Dermis blood vessel endothelial cell (primary cell): ENCODE results near the gene FMO3. TPM values are rescaled to one million over a fixed set of nuclear protein-coding genes. Genes with fewer than 3 reads are reported as not detected.
A peak's percentile ranks its signal among the peaks of the same experiment; 100 is the strongest.

Experiments used
- DNase-seq: peaks from one replicate; pipeline ENCODE4 v3.0.0; 2010
- total RNA-seq: library from RNA; depleted of rRNA; stranded (reverse); fragments of >200 nt; gene quantifications from 2 replicates; pipeline ENCODE4 v1.2.3, GENCODE V29; 2014

FMO3 gene
- total RNA-seq = 0.37 TPM in 1 of 2 replicates, not detected in the other

DNA sequence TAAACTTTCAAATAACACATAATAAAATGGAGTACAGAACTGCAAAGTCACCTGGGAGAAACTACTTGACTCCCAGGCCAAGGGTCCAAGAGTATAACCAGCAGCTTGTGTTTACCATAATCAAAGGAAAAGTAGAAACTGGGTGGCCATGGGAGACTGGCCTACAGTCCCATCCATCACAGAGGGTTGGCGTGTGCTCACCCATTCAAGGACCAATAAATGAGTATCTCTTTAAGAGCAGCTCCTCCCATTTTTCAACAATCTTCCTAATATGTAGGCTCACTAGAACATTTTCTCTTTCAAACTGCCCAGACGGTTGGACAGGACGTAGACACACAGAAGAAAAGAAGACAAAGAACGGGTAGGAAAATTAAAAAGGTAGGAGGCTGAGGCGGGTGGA, at the start of gene FMO3:
TSS of gene FMO3 (plus strand) at position 302 of the 400 bp plus-strand sequence. CDS start 1,754 bp downstream, outside the sequence.
- no peak for DNase-seq

- DNase-seq = no peak
Measured at GRCh38 chr1:171048014-171048413, 42.7 kb upstream of the FMO3 start.

DNA sequence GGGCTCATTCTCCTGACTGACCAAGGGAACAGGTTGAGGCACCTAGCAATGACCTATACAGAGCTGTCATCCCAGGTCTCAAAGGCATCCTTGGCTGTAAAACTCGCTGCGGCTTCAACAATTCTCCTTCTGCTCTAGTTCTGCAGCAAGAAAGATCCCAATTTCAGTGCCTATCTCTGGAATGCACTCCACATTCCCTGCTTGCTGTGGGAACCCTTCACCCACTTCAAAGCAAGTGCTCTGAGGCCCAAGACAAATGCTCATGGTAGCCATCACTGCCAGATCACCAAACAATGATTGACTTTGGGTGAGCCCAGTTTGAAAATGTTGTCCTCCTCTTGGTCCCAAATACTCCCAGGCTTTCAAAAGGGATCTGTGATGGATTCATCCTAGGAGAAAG, 37.7 kb upstream of the FMO3 start:
- no peak for DNase-seq

DNA sequence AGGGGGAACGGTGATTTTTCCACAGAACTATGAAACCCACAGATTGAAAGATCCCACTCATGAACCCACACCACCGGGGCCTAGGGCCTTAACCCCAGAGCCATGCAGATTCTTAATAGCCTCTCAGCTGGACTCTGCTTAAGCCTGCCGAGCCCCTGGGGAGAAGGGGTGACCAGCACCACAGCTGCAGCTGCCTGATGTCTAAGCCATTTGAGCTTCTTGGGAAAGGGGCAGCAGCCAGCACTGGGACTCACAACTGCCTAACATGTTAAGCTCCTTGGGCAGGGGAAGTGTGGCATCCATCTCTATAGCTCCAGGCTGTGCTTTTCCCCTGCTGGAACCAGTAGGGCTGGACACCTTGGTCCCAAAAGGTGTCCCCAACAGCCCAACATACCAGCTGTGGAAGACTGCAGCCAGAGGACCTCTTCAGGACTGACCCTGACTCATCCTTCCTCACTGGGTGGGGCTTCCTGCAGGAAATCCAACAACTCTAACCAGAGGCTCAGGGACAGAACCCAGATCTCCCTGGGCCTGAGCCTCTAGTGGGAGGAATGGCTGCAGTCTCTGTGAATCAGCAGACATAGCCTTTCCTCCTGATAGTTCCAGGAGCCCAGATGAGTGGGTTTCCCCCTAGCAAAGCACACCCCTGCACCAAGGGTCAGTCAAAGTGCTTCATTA, 34.6 kb upstream of the FMO3 start:
- DNase-seq = no peak

- DNase-seq = no peak
Measured at GRCh38 chr1:171061425-171062143, 29.1 kb upstream of the FMO3 start.

GRCh38 chr1:171062902-171063301, 27.8 kb upstream of the FMO3 start:
- no peak for DNase-seq

GRCh38 chr1:171075041-171075440, 15.7 kb upstream of the FMO3 start:
- no peak for DNase-seq

GRCh38 chr1:171081314-171081753, 9.4 kb upstream of the FMO3 start:
- peak; percentile 29 for DNase-seq

- no peak for DNase-seq
Measured at GRCh38 chr1:171081763-171082201, 8.9 kb upstream of the FMO3 start.

- no peak for DNase-seq
Measured at GRCh38 chr1:171082606-171083005, 8.1 kb upstream of the FMO3 start.

GRCh38 chr1:171083222-171083621, 7.5 kb upstream of the FMO3 start:
- no peak for DNase-seq

DNA sequence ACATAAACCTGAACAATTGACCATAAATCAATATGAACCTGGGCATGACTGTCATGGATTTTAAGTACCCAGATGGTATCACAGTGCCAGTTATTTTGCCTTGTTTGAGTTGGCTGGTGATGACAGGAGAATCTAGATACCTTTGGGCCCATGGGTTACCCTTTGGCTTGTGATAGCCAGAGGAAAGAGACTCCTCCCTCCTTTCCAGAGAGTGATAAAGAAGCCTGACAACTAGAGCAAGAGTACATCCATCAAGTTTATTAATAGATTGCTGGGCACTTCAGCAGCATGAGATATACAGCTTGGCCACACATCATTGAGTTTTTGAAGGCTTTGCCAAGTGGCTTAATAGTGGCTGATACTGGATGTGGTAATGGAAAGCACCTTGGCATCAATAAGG, 6.6 kb upstream of the FMO3 start:
- DNase-seq = no peak

DNA sequence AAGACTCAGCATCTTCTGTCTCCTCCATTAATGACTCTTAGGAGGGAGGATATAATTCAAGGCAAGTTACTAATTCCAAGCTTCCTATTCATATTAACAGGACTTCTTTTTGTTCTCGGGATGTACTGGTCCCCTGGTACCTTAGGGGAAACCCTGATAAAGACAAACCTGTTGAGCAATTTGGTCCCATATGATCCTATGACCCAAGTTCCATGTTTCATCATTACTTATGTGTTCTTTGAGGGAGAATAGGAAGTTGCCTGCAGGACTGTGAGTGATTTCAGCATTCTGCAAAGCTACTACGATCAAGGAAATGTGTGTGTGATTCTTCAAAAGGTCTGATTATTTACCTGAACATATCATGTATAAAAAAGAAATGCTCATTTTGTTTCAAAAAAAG, 5.8 kb upstream of the FMO3 start:
- no peak for DNase-seq

DNA sequence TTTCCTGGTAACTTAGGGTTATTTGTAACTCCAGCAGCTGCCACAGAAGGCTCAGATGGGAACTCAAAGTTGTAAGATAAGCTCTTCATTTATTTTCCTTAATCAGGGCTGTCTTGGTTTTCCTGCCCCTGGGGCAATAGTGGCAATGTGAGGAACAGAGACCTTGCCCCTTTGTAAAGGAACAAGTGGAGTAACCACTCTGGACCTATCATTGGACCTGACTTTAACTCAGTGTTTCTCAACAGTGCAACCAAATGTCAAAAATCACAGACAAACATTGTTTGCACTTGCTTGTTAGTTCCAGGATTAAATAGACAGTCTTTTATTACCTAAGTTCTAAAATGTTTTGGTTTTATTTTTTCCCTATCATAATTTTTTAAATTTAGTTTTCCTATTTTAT, 2.8 kb upstream of the FMO3 start:
- no peak for DNase-seq

DNA sequence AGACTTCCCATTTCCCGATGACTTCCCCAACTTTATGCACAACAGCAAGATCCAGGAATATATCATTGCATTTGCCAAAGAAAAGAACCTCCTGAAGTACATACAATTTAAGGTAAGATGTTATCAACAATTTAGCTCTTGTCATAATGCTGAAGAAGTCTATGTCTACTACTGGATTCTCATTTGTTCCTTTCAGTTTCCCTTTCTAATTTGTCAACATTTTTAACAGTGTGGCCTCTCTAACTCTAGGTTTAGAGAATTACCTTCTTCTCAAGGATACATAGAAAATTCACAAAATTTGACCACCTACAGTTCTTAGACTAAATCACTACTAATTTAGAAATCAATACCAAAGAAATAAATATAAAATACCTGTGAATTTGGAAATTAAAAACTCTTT, 13.2 kb downstream of the FMO3 start:
- no peak for DNase-seq

DNA sequence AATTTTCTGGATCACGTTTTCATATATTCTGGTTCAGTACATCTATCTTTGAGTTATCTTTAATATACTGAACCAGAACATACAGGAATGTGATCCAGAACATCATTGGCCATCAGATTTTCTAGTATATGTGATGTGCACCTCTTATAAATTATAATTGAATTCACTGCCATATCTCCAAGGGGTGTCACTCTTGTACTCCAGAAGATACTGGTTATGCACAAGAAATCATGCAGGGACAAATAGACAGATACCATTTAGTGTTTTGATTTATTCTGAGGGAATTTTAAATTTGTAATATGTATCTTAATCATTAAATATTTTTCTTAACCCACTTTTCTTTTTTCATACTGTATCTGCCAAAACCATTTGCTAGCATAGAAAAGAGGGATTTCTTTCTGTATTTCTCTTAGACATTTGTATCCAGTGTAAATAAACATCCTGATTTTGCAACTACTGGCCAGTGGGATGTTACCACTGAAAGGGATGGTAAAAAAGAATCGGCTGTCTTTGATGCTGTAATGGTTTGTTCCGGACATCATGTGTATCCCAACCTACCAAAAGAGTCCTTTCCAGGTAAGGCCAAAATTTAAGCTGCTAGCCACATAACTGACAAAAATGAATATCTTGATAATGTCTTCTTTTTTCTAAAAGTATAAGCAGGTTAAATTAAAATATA, 16.7 kb downstream of the FMO3 start:
- DNase-seq = no peak

GRCh38 chr1:171107969-171108368, 17.3 kb downstream of the FMO3 start:
- DNase-seq = no peak

GRCh38 chr1:171109966-171110365, 19.3 kb downstream of the FMO3 start:
- no peak for DNase-seq

DNA sequence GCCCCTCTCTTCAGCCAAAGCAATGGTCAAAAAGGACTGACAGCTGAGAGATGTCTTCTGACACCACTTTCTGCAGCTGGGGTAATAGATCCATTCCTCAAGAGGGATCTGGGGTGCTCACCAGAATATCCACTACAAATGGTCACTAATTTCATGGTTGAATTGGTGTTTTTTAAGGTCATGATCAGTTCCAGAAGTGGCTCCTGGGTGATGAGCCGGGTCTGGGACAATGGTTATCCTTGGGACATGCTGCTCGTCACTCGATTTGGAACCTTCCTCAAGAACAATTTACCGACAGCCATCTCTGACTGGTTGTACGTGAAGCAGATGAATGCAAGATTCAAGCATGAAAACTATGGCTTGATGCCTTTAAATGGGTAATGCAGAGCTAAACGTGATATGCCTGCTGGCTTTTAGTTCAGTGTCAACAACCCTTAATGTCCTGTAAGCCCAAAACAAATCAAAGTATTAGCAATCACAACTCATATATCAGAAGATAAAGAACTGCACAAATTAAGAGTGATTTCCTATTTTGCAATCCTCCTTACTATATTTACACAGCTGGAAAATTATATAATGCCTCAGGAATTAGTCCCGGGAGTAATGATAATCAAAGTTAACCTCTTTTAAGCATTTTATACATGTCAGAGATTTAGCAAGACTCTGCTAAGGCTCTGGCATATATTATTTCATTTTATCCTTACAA, 20.1 kb downstream of the FMO3 start:
- no peak for DNase-seq

- no peak for DNase-seq
Measured at GRCh38 chr1:171112119-171112518, 21.4 kb downstream of the FMO3 start.

DNA sequence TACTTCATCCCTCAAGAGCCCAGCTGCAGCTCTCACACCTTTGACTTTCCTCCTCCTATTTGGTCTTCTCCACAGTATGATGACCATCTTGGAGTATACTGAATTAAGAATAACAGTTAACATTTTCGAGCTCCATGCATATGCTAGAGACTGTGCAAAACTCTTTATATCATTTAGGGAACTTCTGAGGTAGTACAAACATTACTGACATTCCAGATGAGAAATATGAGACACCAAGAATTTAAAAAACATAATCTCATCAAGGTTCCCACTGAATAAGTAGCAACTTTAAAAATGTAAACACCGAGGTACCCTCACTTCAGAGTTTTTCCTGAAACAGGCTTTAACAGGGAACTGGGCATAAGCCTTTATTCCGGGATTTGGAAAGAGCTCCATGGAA, 22.7 kb downstream of the FMO3 start:
- no peak for DNase-seq

GRCh38 chr1:171115280-171115897, 24.7 kb downstream of the FMO3 start:
- no peak for DNase-seq

- no peak for DNase-seq
Measured at GRCh38 chr1:171116676-171117075, 26.0 kb downstream of the FMO3 start.
